ENCODE results near the gene AFM.

GRCh38 chr4:73527196-73527595 is 45.7 kb downstream of the AFM start:
- TF ChIP-seq CTCF (IDR thresholded peaks at IDR 0.05) (no peak), POLR2A (IDR thresholded peaks at IDR 0.05) (no peak)
